ENCODE data around the gene NGLY1.

- TF ChIP-seq POLR2A (IDR thresholded peaks at IDR 0.05) (no peak), CTCF (IDR thresholded peaks at IDR 0.05) (no peak)
Measured at GRCh38 chr3:25724948-25725645, 58.1 kb downstream of the NGLY1 start.
